Epithelial cell of prostate (primary cell): ENCODE measurements around the gene GOSR2.

Experiments
- DNase-seq: peaks from one replicate; pipeline ENCODE4 v3.0.0-alpha.2; 2011; ENCODE audit warnings: low read depth, low spot score
- H3K27ac ChIP-seq: fragments of 450-650 bp; 2 replicates; pipeline ENCODE4 v1.5.1; 2017; ENCODE audit warnings: mild to moderate bottlenecking

GOSR2 gene

GRCh38 chr17:46925185-46925868 is 2.4 kb downstream of the GOSR2 start:
- no peak overlapping the region for H3K27ac ChIP-seq
- no peak for DNase-seq

GRCh38 chr17:46928467-46929261 is 5.7 kb downstream of the GOSR2 start:
- peak overlapping the region; percentile 67 for H3K27ac ChIP-seq
- no peak for DNase-seq

GRCh38 chr17:46929413-46929812 is 6.5 kb downstream of the GOSR2 start:
- H3K27ac ChIP-seq = peak overlapping the region; percentile 67
- peak; percentile 60 for DNase-seq

GRCh38 chr17:46930051-46930450 is 7.1 kb downstream of the GOSR2 start:
- H3K27ac ChIP-seq = peak overlapping the region; percentile 67
- no peak for DNase-seq

GRCh38 chr17:46931596-46931995 is 8.6 kb downstream of the GOSR2 start:
- H3K27ac ChIP-seq = no peak overlapping the region
- no peak for DNase-seq

- H3K27ac ChIP-seq = peak overlapping the region; percentile 43
- DNase-seq = peak; percentile 22
Measured at GRCh38 chr17:46935658-46936266, 12.8 kb downstream of the GOSR2 start.

GRCh38 chr17:46940692-46941404 is 17.9 kb downstream of the GOSR2 start:
- DNase-seq = no peak

GRCh38 chr17:46942441-46943217 is 19.7 kb downstream of the GOSR2 start:
- H3K27ac ChIP-seq = no peak overlapping the region
- no peak for DNase-seq

More at GRCh38 chr17:46940692-46941404, 17.9 kb downstream of the GOSR2 start:
- no peak overlapping the region for H3K27ac ChIP-seq

- no peak for DNase-seq
- no peak overlapping the region for H3K27ac ChIP-seq
Measured at GRCh38 chr17:46943218-46943500, 20.2 kb downstream of the GOSR2 start.

GRCh38 chr17:46943501-46944393 is 20.8 kb downstream of the GOSR2 start:
- no peak overlapping the region for H3K27ac ChIP-seq
- no peak for DNase-seq

- no peak for DNase-seq
- peak overlapping the region; percentile 6 for H3K27ac ChIP-seq
Measured at GRCh38 chr17:46944931-46945330, 22.0 kb downstream of the GOSR2 start.

- DNase-seq = no peak
- no peak overlapping the region for H3K27ac ChIP-seq
Measured at GRCh38 chr17:46947216-46947615, 24.3 kb downstream of the GOSR2 start.

- no peak for DNase-seq
- H3K27ac ChIP-seq = no peak overlapping the region
Measured at GRCh38 chr17:46948544-46948943, 25.6 kb downstream of the GOSR2 start.

GRCh38 chr17:46949291-46950174 is 26.6 kb downstream of the GOSR2 start:
- no peak overlapping the region for H3K27ac ChIP-seq
- peak; percentile 31 for DNase-seq

GRCh38 chr17:46950342-46950996 is 27.5 kb downstream of the GOSR2 start:
- no peak overlapping the region for H3K27ac ChIP-seq
- DNase-seq = no peak

GRCh38 chr17:46950997-46951621 is 28.1 kb downstream of the GOSR2 start:
- DNase-seq = no peak
- no peak overlapping the region for H3K27ac ChIP-seq

- H3K27ac ChIP-seq = no peak overlapping the region
- DNase-seq = no peak
Measured at GRCh38 chr17:46951706-46952105, 28.7 kb downstream of the GOSR2 start.
